HG02970 (cell line): ENCODE results near the gene NPHS2.

Experiments used
- ATAC-seq: cut with Tn5 transposase; IDR thresholded peaks from one replicate; pipeline ENCODE4 v1.9.1; 2021; ENCODE audit warnings: mild to moderate bottlenecking, moderate library complexity, moderate number of reproducible peaks; ENCODE audit not compliant: unreplicated experiment, low FRiP score

NPHS2 gene

GRCh38 chr1:179575497-179576314 lies at the start of gene NPHS2:
NPHS2 (minus strand) TSS chr1:179575948; CDS start chr1:179575864, 84 bp downstream.
- ATAC-seq = no peak

- no peak for ATAC-seq
These were observed 36.6 kb upstream of the NPHS2 start for GRCh38 chr1:179612361-179612760.

- no peak for ATAC-seq
These were observed 25.3 kb upstream of the NPHS2 start for GRCh38 chr1:179601093-179601492.

GRCh38 chr1:179599623-179600249 lies 24.0 kb upstream of the NPHS2 start:
- no peak for ATAC-seq

- ATAC-seq = no peak
These were observed 22.9 kb upstream of the NPHS2 start for GRCh38 chr1:179598631-179599030.

GRCh38 chr1:179591592-179592580 lies 16.1 kb upstream of the NPHS2 start, which contains the start of gene TDRD5:
TDRD5 (plus strand) TSS chr1:179591832; CDS start chr1:179592616, 784 bp downstream.
- no peak for ATAC-seq

- ATAC-seq = no peak
These were observed 15.5 kb upstream of the NPHS2 start for GRCh38 chr1:179591253-179591591.

GRCh38 chr1:179590671-179591070 lies 14.9 kb upstream of the NPHS2 start:
- ATAC-seq = no peak

GRCh38 chr1:179589509-179589908 lies 13.8 kb upstream of the NPHS2 start:
- ATAC-seq = no peak

GRCh38 chr1:179588425-179589024 lies 12.8 kb upstream of the NPHS2 start:
- no peak for ATAC-seq

- ATAC-seq = no peak
These were observed 11.6 kb upstream of the NPHS2 start for GRCh38 chr1:179587336-179587735.

- no peak for ATAC-seq
These were observed 10.5 kb upstream of the NPHS2 start for GRCh38 chr1:179586107-179586823.

GRCh38 chr1:179583771-179584320 lies 8.1 kb upstream of the NPHS2 start:
- ATAC-seq = no peak

- ATAC-seq = no peak
These were observed 761 bp upstream of the NPHS2 start for GRCh38 chr1:179576509-179576908.

GRCh38 chr1:179558078-179558477 lies 17.7 kb downstream of the NPHS2 start:
- ATAC-seq = no peak

GRCh38 chr1:179554427-179554826 lies 21.3 kb downstream of the NPHS2 start:
- ATAC-seq = no peak

- ATAC-seq = no peak
These were observed 24.7 kb downstream of the NPHS2 start for GRCh38 chr1:179550746-179551682.

- no peak for ATAC-seq
These were observed 26.4 kb downstream of the NPHS2 start for GRCh38 chr1:179549368-179549700.
